ENCODE measurements around the gene DNAJC5.

Gene DNAJC5

GRCh38 chr20:63863021-63863797 lies 31.7 kb upstream of the DNAJC5 start:
- Histone ChIP-seq H3K27me3 (ENCODE audit: insufficient read depth, poor library complexity, severe bottlenecking) (no peaks in the 10 kb centered on the region), H3K27ac (replicated peaks) (peak overlapping the region; percentile 88), H3K4me3 (replicated peaks; ENCODE audit: insufficient read depth, low read length) (peak overlapping the region; percentile 38)
- TF ChIP-seq GABPA (IDR thresholded peaks at IDR 0.05; ENCODE audit: low read depth) (no peak), SPI1 (IDR thresholded peaks at IDR 0.05; ENCODE audit: borderline replicate concordance, low read depth) (no peak), CTCF (IDR thresholded peaks at IDR 0.05; ENCODE audit: insufficient read depth, low read length) (no peak), POLR2AphosphoS5 (IDR thresholded peaks at IDR 0.05; ENCODE audit: low read depth) (no peak), REST (IDR thresholded peaks at IDR 0.05; ENCODE audit: insufficient replicate concordance, low read depth) (no peak)
- no peak for DNase-seq (ENCODE audit: low read depth in 1 of 2, low spot score in 1 of 2)

GRCh38 chr20:63863798-63864544 lies 31.0 kb upstream of the DNAJC5 start:
- TF ChIP-seq REST (IDR thresholded peaks at IDR 0.05; ENCODE audit: insufficient replicate concordance, low read depth) (no peak), GABPA (IDR thresholded peaks at IDR 0.05; ENCODE audit: low read depth) (peak; percentile 67), CTCF (IDR thresholded peaks at IDR 0.05; ENCODE audit: insufficient read depth, low read length) (peak; percentile 51), SPI1 (IDR thresholded peaks at IDR 0.05; ENCODE audit: borderline replicate concordance, low read depth) (peak; percentile 87; the same call in 1 of the 2 replicates), POLR2AphosphoS5 (IDR thresholded peaks at IDR 0.05; ENCODE audit: low read depth) (peak; percentile 87)
- H3K4me3 ChIP-seq (replicated peaks; ENCODE audit: insufficient read depth, low read length), result peak overlapping the region; percentile 59
- DNase-seq (ENCODE audit: low read depth in 1 of 2, low spot score in 1 of 2), result peak; percentile 99
- H3K27ac ChIP-seq (replicated peaks), result peak overlapping the region; percentile 88
- no peaks in the 10 kb centered on the region for H3K27me3 ChIP-seq (ENCODE audit: insufficient read depth, poor library complexity, severe bottlenecking)

GRCh38 chr20:63864545-63864977 lies 30.4 kb upstream of the DNAJC5 start:
- Histone ChIP-seq H3K27me3 (ENCODE audit: insufficient read depth, poor library complexity, severe bottlenecking) (no peaks in the 10 kb centered on the region), H3K27ac (replicated peaks) (peak overlapping the region; percentile 88), H3K4me3 (replicated peaks; ENCODE audit: insufficient read depth, low read length) (peak overlapping the region; percentile 59)
- DNase-seq (ENCODE audit: low read depth in 1 of 2, low spot score in 1 of 2), result no peak
- no peak for TF ChIP-seq GABPA (IDR thresholded peaks at IDR 0.05; ENCODE audit: low read depth)
- peak; percentile 37 for TF ChIP-seq REST (IDR thresholded peaks at IDR 0.05; ENCODE audit: insufficient replicate concordance, low read depth)
